Testis (tissue), 3 donors: ENCODE data around the gene TM9SF4. TPM values are rescaled to one million over a fixed set of nuclear protein-coding genes. Genes with fewer than 3 reads are reported as not detected.

Experiments
- DNase-seq: peaks from one replicate; pipeline ENCODE4 v3.0.0-alpha.2; 2019
- H3K27ac ChIP-seq, 2 donors: fragments of 200-600 bp; sonication (generic); one replicate each; pipeline ENCODE4 v1.5.1; 2019
- H3K27me3 ChIP-seq: fragments of 200-600 bp; sonication (generic); one replicate; pipeline ENCODE4 v1.5.1; 2019
- H3K36me3 ChIP-seq: fragments of 200-600 bp; sonication (generic); one replicate; pipeline ENCODE4 v1.5.1; 2017; ENCODE audit warnings: low read depth; ENCODE audit errors: missing control alignments
- H3K4me1 ChIP-seq: fragments of 200-600 bp; sonication (generic); one replicate; pipeline ENCODE4 v1.5.1; 2019
- H3K4me3 ChIP-seq, 2 donors: fragments of 200-600 bp; sonication (generic); one replicate each; pipeline ENCODE4 v1.5.1; 2017 to 2019
- H3K9me3 ChIP-seq: fragments of 200-600 bp; sonication (generic); one replicate; pipeline ENCODE4 v1.5.1; 2017
- CTCF ChIP-seq, 3 experiments: fragments of 450-650 bp in 2 of 3; fragments of 200-600 bp in 1 of 3; sonication (generic) in 1 of 3; IDR thresholded peaks; one replicate each; pipeline ENCODE4 v1.5.1; 2016 to 2019; ENCODE audit warnings: antibody characterized with exemption in 3 of 3, mild to moderate bottlenecking in 2 of 3, moderate library complexity in 1 of 3
- POLR2A ChIP-seq: fragments of 450-650 bp; IDR thresholded peaks from one replicate; pipeline ENCODE4 v1.6.1; 2017; ENCODE audit warnings: antibody characterized with exemption, mild to moderate bottlenecking, moderate library complexity
- WGBS, 2 donors: methylation state at CpG; one replicate each; pipeline ENCODE4 v1.1.5; 2018; 5-methylcytosine and 5-hydroxymethylcytosine counted together
- intact Hi-C: fragments of 100-400 bp; cut with DNase I; formaldehyde crosslinking; loops from one replicate; pipeline ENCODE4 v1.15.1; 2023; ENCODE audit warnings: low total_unique reads
- polyA plus RNA-seq: library from polyadenylated mRNA; stranded (reverse); fragments of 350-450 nt; fragmentation: Illumina TruSeq; extraction: RNeasy Lipid Tissue Mini Kit (QIAGEN cat#74804); gene quantifications from one replicate; pipeline ENCODE4 v1.2.3, GENCODE V29; 2014; ENCODE audit warnings: low read depth, low replicate concordance; ENCODE audit not compliant: insufficient read depth
- total RNA-seq, 2 donors: library from RNA; depleted of rRNA; stranded (reverse); fragments of >200 nt; gene quantifications; one replicate each; pipeline ENCODE4 v1.2.3, GENCODE V29; 2016

TM9SF4 gene
- total and polyA plus RNA-seq, 3 donors from 2014 or later = 53.2 to 55.8 (median 54.3) TPM

- 94 to 95% methylated on average over 3 of the region's 3 CpGs for WGBS, 2 donors
- intact Hi-C loops = no loop called here
- TF ChIP-seq CTCF (IDR thresholded peaks at IDR 0.05) (no peak), POLR2A (no peak)
- Histone ChIP-seq H3K4me1 (no peaks in the 10 kb centered on the region), H3K4me3 (no peak overlapping the region), H3K36me3 (no peaks in the 10 kb centered on the region), H3K27ac (no peak overlapping the region), H3K27me3 (no peaks in the 10 kb centered on the region), H3K9me3 (no peaks in the 10 kb centered on the region)
- DNase-seq = no peak
Measured at GRCh38 chr20:32087070-32087469, 22.4 kb upstream of the TM9SF4 start.

GRCh38 chr20:32088759-32089158, 20.8 kb upstream of the TM9SF4 start:
- H3K27me3 ChIP-seq = no peaks in the 10 kb centered on the region
- H3K27ac ChIP-seq = no peak overlapping the region
- intact Hi-C loops = no loop called here
- no peak overlapping the region for H3K4me3 ChIP-seq
- H3K4me1 ChIP-seq = no peaks in the 10 kb centered on the region
- no peak for DNase-seq
- H3K9me3 ChIP-seq = no peaks in the 10 kb centered on the region
- H3K36me3 ChIP-seq = no peaks in the 10 kb centered on the region
- 96 to 100% methylated on average over 2 to 3 of the region's 3 CpGs for WGBS, 2 donors
- TF ChIP-seq CTCF (IDR thresholded peaks at IDR 0.05) (no peak), POLR2A (no peak)

- Histone ChIP-seq H3K36me3 (no peaks in the 10 kb centered on the region), H3K27me3 (no peaks in the 10 kb centered on the region), H3K4me1 (no peaks in the 10 kb centered on the region), H3K9me3 (no peaks in the 10 kb centered on the region), H3K4me3 (no peak overlapping the region), H3K27ac (no peak overlapping the region)
- 70 to 72% methylated on average over 5 of the region's 5 CpGs for WGBS, 2 donors
- DNase-seq = no peak
- intact Hi-C loops = no loop called here
- no peak for TF ChIP-seq POLR2A
- TF ChIP-seq CTCF (IDR thresholded peaks at IDR 0.05) = no peak
Measured at GRCh38 chr20:32089637-32090362, 19.7 kb upstream of the TM9SF4 start.

- peak; percentile 91 for DNase-seq
- Histone ChIP-seq H3K4me1 (no peaks in the 10 kb centered on the region), H3K9me3 (no peaks in the 10 kb centered on the region), H3K27me3 (no peaks in the 10 kb centered on the region), H3K4me3 (no peak overlapping the region), H3K27ac (no peak overlapping the region), H3K36me3 (no peaks in the 10 kb centered on the region)
- 7 to 19% methylated on average over 7 of the region's 7 CpGs for WGBS, 2 donors
- intact Hi-C loops = no loop called here
- TF ChIP-seq CTCF (IDR thresholded peaks at IDR 0.05) (peak; percentile 19 to 92 (median 76)), POLR2A (no peak)
Measured at GRCh38 chr20:32091888-32092346, 17.6 kb upstream of the TM9SF4 start.

GRCh38 chr20:32098786-32099185, 10.7 kb upstream of the TM9SF4 start:
- Histone ChIP-seq H3K36me3 (no peaks in the 10 kb centered on the region), H3K27ac (no peak overlapping the region), H3K4me1 (no peaks in the 10 kb centered on the region), H3K9me3 (no peaks in the 10 kb centered on the region), H3K27me3 (no peaks in the 10 kb centered on the region), H3K4me3 (no peak overlapping the region)
- DNase-seq = no peak
- WGBS, 2 donors = 74 to 91% methylated on average over 6 of the region's 6 CpGs
- TF ChIP-seq POLR2A = no peak
- no peak for TF ChIP-seq CTCF (IDR thresholded peaks at IDR 0.05)
- intact Hi-C loops = no loop called here
